Hematopoietic multipotent progenitor cell treated with erythropoietin and hydrocortisone succinate and interleukin-3 and kit ligand, for 4 days (in vitro differentiated cells): ENCODE results near the gene CCDC71.

Experiments
- DNase-seq: peaks from one replicate; pipeline ENCODE4 v3.0.0-alpha.2; 2015

The CCDC71 gene

DNA sequence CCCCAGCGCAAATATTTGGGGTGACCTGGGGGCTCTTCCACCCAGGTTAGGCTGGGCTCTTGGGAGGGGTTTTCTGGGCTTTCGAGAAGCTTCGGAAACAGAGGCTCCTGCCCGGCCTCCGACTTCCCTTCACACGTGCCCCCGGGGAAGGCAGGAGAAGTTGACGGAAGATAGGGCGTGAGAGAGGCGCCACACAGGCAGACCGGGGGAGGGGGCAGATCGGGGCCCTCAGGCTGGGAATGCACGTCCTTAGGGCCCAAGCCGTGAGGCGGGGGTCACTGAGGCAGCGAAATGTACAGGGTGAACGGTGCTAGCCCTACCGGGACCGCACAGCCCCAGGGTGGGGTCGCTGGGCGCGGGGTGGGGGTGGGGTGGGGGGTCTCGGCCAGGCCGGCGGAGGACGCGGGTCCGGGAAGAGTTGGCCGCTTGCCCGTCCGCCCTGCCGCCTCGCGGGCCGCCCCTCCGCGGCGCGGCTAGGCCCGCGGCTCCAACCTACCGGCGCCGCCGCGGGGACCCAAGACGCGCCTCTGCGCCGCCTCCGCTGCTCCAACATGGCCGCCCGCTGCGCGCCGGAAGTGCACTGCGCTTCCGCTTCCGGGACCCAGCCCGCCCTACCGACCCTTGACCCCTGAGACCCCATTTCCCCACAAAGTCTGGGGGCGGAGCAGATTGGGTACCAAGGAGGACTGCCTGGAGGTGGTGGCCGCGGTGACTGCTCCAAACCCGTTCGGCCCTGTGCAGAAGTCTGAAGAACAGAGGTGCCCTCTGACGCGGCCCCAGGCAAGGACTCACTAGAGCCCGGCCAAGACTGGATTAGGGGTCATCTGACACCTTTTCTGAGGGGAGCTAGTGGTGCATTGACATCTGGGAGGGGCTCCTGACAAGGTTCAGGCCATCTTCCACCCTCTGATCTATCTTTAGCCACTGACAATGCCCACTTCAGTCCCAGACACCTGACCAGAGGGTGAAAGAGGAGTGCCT, at the start of gene CCDC71:
TSS of gene CCDC71 (minus strand) at position 561 of the 981 bp plus-strand sequence. CDS start 2,123 bp downstream, outside the sequence.
- DNase-seq, result peak; percentile 94

DNA sequence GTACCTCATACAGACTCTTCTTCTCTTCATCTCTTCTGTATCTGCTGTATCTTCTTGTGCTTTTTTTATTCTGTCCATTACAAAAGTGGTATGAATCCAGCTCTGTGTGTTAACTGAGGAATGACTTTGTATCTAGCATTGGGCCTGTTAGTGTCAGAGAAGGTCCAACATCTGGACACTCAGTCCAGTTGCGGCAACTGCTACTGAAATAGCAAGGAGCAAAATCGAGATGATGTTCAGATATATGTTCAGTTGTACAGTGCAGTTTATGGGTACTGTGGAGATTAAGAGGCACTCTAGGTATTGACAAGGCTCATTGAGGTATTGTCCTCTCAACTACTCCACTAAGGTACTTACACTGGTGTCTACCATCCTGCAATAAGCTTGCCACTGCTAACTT, 47.9 kb upstream of the CCDC71 start:
- no peak for DNase-seq

DNA sequence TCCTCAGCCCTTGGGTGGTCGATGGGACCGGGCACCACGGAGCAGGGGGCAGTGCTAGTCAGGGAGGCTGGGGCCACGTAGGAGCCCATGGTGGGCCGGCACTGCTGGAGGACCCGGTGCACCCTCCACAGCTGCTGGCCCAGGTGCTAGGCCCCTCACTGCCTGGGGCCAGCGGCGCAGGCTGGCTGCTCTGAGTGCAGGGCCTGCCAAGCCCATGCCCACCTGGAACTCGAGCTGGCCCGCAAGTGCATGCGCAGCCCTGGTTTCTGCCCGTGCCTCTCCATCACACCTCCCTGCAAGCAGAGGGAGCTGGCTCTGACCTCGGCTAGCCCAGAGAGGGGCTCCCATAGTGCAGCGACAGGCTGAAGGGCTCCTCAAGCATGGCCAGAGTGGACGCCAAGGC, 47.4 kb upstream of the CCDC71 start:
- no peak for DNase-seq

DNA sequence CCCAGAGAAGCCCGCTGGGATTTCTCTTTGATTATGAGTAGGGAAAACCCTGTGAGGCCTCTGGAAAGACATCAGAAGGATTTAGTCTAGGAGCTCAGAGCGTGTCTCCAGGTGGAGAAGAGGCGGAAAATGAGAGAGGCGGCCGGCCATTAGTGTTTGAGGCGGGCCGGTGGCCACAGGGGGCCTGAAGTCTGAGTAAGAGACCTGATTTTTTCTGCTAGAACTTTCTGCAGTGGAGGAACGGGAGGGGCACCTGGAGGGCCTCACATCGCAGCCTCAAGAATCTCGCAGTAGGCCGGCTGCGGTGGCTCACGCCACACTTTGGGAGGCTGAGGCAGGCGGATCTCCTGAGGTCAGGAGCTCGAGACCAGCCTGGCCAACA, 33.8 kb upstream of the CCDC71 start:
- no peak for DNase-seq

DNA sequence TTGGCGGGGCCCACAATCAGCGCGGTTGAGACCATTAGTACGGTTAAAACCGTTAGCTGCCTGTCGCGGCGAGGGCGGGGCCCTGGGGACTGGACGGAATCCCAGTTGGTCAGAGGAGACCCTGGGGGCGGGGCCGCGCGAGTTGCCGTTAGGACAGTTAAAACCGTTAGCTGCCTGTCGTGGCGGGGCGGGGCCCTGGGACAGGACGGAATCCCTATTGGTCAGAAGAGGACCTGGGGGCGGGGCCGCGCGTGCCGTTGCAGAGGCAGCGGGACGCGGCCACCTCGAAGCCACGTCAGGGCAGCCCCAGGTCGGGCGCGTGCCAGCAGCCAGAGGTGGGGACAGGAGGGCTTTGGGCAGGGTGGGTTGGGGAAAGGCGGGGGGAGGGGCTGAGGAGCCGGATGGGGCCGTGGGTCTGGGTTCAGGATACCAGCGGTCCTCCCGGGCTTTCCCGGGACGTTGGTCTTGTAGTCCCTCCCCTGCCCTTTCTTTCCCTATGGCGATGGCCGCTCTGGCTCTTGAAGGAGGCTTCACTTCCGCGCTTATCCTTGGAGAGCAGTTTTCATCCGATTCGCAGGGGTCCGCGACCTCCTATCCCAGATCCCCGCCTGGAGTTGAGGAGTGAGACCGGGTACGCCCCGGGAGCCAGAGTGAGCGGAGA, 33.2 kb upstream of the CCDC71 start:
- peak; percentile 25 for DNase-seq

- no peak for DNase-seq
Measured at GRCh38 chr3:49198611-49199230, 32.6 kb upstream of the CCDC71 start.

DNA sequence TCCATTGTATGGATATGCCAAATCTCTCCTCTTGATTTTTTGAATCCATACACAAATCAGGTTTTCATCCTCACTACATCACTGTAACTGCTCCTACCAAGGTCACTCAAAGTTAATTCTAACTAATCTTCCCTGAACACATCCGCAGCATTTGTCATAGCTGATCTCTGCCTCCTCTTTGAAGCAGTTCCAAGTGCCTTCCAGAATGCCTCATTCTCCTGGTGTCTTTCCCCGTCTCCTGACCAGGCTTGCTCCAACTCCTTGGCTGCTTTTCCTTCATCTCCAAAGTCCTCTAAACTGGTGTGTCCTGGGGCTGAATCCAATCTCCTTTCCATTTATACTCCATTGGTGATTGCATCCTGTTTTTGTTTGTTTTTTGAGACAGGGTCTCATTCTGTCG, 32.0 kb upstream of the CCDC71 start:
- DNase-seq, result no peak

GRCh38 chr3:49191741-49192140, 25.6 kb upstream of the CCDC71 start:
- no peak for DNase-seq

DNA sequence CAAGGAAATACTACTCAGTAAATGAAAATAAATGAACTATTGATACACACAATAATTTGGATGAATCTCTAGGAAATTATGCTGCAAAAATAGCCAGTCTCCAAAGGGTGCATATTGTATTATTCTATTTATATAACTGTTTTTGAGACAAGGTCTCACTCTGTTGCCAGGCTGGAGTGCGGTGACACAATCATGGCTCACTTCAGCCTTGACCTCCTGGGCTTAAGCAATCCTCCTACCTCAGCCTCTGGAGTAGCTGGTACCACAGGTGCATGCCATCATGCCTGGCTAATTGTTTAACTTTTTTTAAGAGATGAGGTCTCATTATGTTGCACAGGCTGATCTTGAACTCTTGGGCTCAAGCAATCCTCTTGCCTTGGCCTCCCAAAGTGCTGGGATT, 17.7 kb upstream of the CCDC71 start:
- DNase-seq, result no peak

- DNase-seq, result no peak
Measured at GRCh38 chr3:49182682-49183081, 16.6 kb upstream of the CCDC71 start.

- DNase-seq, result no peak
Measured at GRCh38 chr3:49181351-49181750, 15.2 kb upstream of the CCDC71 start.

GRCh38 chr3:49180116-49180515, 14.0 kb upstream of the CCDC71 start:
- no peak for DNase-seq

- no peak for DNase-seq
Measured at GRCh38 chr3:49177073-49177472, 10.9 kb upstream of the CCDC71 start.

- DNase-seq, result no peak
Measured at GRCh38 chr3:49175530-49175929, 9.4 kb upstream of the CCDC71 start.

DNA sequence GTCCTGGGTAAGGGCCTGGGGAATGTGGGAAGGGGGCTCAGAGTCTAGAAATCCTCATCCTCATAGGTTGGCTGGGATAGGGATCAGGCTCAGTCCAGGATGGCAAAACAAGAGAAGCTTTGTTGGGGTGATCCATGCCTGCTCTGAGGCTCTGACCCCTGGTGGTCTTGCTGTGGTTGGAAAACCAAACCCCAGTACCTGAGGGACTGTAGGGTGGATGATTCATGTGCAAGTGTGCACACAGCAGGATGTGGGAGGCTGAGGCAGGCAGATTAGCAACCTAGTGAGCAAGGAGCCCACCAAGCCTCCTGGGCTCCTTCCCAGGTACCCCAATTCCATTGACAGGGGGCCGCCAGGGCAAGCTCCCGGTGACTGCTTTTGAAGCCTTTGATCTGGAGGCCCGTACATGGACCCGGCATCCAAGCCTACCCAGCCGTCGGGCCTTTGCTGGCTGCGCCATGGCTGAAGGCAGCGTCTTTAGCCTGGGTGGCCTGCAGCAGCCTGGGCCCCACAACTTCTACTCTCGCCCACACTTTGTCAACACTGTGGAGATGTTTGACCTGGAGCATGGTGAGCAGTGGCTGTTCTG, 8.4 kb upstream of the CCDC71 start:
- DNase-seq, result no peak

DNA sequence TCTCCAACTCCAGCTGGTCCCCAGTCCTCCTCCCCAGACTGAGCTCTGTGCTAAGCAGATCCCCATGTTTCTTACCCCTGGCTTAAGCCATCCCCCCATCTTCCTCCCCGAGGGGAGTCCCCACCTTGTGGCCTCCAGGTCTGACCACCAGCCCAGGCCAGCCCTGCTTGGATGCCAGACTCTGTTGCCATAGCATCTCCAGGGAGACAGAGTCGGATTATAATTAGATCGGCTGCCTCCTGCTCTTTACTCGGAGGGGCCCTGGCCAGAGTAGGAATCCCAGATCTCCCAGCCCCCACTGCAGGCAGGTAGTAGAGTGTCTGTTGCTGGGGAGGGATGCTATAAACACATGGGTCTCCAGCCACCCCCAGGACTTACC, 7.7 kb upstream of the CCDC71 start:
- DNase-seq, result no peak

DNA sequence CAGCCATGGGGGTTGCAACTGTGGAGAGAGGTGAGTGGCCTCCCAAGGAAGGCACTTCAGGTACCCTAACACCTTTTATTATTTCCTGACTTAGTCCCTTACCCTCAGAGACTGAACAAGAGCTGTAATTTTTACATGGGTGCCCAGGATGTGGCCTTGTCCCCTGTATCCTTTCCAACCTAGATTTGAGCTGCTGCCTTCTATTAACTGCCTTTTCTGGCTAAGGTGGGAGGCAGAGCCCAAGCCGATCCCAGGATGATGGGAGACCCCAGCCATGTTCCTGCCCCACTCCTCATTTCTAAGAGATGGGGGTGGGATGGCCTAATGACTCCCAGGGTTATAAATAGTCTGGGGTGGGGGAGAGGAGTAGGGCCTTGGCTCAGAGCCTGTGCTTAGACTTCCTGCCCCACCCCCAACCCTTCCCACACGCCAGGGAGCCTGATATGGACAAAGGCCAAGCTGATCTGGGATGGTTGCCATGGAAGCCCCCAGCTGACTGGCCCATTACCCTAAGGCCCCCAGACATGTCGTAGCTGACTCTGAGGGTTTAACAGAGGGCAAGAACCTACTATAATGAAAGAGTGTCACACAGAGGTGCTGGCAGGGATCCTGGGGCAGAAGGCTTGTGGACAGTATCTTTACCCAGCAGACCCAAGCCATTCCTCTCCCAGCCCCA, 7.1 kb upstream of the CCDC71 start:
- peak; percentile 63 for DNase-seq

DNA sequence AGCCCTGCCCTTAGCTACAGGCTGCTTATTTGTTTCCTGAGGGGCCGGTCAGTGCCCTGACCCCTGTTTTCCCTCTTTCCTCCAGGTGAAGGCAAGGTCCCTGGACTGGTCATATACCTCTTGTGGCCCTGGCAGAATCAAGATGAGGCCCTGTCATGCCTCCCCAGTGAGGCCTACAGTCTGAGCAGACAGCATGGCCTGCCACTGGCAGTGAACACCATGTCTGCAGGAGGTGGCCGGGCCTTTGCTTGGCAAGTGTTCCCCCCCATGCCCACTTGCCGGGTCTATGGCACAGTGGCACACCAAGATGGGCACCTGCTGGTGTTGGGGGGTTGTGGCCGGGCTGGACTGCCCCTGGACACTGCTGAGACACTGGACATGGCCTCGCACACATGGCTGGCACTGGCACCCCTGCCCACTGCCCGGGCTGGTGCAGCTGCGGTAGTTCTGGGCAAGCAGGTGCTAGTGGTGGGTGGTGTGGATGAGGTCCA, 6.5 kb upstream of the CCDC71 start:
- DNase-seq, result peak; percentile 21

GRCh38 chr3:49171775-49172500, 5.8 kb upstream of the CCDC71 start:
- no peak for DNase-seq

GRCh38 chr3:49171119-49171774, 5.1 kb upstream of the CCDC71 start, which contains the start of gene KLHDC8B:
Gene KLHDC8B, plus strand, starts transcription at chr3:49171598. Its CDS starts 1,172 bp downstream, at chr3:49172770.
- DNase-seq, result peak; percentile 94

- DNase-seq, result no peak
Measured at GRCh38 chr3:49170744-49171118, 4.6 kb upstream of the CCDC71 start.
